CD14-positive monocyte (primary cell): Measurements from ENCODE around the gene SNX19. TPM values are rescaled to one million over a fixed set of nuclear protein-coding genes. Genes with fewer than 3 reads are reported as not detected.
A peak's percentile ranks its signal among the peaks of the same experiment; 100 is the strongest.

Experiments
- DNase-seq, 3 donors: peaks; one replicate each; pipeline ENCODE4 v3.0.0-alpha.2; 2011 to 2022
- H2AFZ ChIP-seq: 2 replicates; pipeline ENCODE4 v1.6.0; 2012; ENCODE audit warnings: mild to moderate bottlenecking, low read depth, low read length, inconsistent platforms; ENCODE audit not compliant: insufficient read depth, poor library complexity, severe bottlenecking
- H3K27ac ChIP-seq, 2 donors: 1 replicate in 1 of 2; 2 replicates in 1 of 2; pipeline ENCODE4 v1.5.1; 2012 to 2013; ENCODE audit warnings: low read length in 2 of 2, control low read depth in 1 of 2, inconsistent platforms in 1 of 2, low read depth in 1 of 2, mild to moderate bottlenecking in 1 of 2
- H3K27me3 ChIP-seq, 2 donors: one replicate each; pipeline versions ENCODE4 v1.6.0 to v1.6.1; 2011 to 2013; ENCODE audit warnings: low read length in 2 of 2; ENCODE audit not compliant: control insufficient read depth in 2 of 2, insufficient read depth in 2 of 2
- H3K36me3 ChIP-seq, 2 donors: replicated peaks in 1 of 2; 1 replicate in 1 of 2; 2 replicates in 1 of 2; pipeline versions ENCODE4 v1.5.1 to v1.6.1; 2012 to 2013; ENCODE audit warnings: low read length in 2 of 2, control low read depth in 1 of 2, inconsistent platforms in 1 of 2, mild to moderate bottlenecking in 1 of 2; ENCODE audit not compliant: insufficient read depth in 2 of 2, control insufficient read depth in 1 of 2
- H3K4me1 ChIP-seq, 2 donors: 1 replicate in 1 of 2; 2 replicates in 1 of 2; pipeline versions ENCODE4 v1.5.1 to v1.6.1; 2012 to 2013; ENCODE audit warnings: low read length in 2 of 2, control low read depth in 1 of 2, inconsistent platforms in 1 of 2, mild to moderate bottlenecking in 1 of 2, moderate library complexity in 1 of 2; ENCODE audit not compliant: insufficient read depth in 2 of 2, control insufficient read depth in 1 of 2
- H3K4me2 ChIP-seq: replicated peaks from 2 replicates; pipeline ENCODE3; 2012; ENCODE audit warnings: low read length, moderate library complexity, mild to moderate bottlenecking; ENCODE audit not compliant: poor library complexity, severe bottlenecking; ENCODE audit errors: extremely low read depth
- H3K4me3 ChIP-seq, 3 experiments: fragments of 200-600 bp in 1 of 3; sonication (generic) in 1 of 3; replicated peaks in 1 of 3; 1 replicate in 2 of 3; 2 replicates in 1 of 3; pipeline ENCODE4 v1.5.1; 2011 to 2013; ENCODE audit warnings: low read length in 3 of 3, mild to moderate bottlenecking in 3 of 3, control low read depth in 2 of 3, low read depth in 2 of 3, inconsistent platforms in 1 of 3, moderate library complexity in 1 of 3
- H3K79me2 ChIP-seq: 2 replicates; pipeline ENCODE4 v1.6.0; 2012; ENCODE audit warnings: mild to moderate bottlenecking, control low read depth, inconsistent platforms, low read length, moderate library complexity; ENCODE audit not compliant: insufficient read depth
- H3K9ac ChIP-seq: 2 replicates; pipeline ENCODE4 v1.6.0; 2017; ENCODE audit warnings: low read length, mild to moderate bottlenecking; ENCODE audit not compliant: insufficient read depth, poor library complexity, severe bottlenecking
- H3K9me3 ChIP-seq, 2 donors: replicated peaks in 1 of 2; 1 replicate in 1 of 2; 2 replicates in 1 of 2; pipeline versions ENCODE4 v1.5.1 to v1.6.1; 2012 to 2013; ENCODE audit warnings: low read length in 2 of 2, control low read depth in 1 of 2; ENCODE audit not compliant: control insufficient read depth in 1 of 2, insufficient read depth in 1 of 2
- H4K20me1 ChIP-seq: 2 replicates; pipeline ENCODE4 v1.6.0; 2012; ENCODE audit warnings: mild to moderate bottlenecking, low read length, control low read depth, moderate library complexity; ENCODE audit not compliant: insufficient read depth
- H3K27ac Mint-ChIP-seq, 7 donors: one replicate each; pipeline ENCODE4 v1.8.0; 2020; ENCODE audit warnings: mild to moderate bottlenecking in 7 of 7, mixed read lengths in 7 of 7, moderate library complexity in 6 of 7, inconsistent platforms in 2 of 7
- H3K27me3 Mint-ChIP-seq, 3 donors: one replicate each; pipeline ENCODE4 v1.8.0; 2021 to 2022; ENCODE audit warnings: low read depth in 3 of 3, mild to moderate bottlenecking in 3 of 3, mixed read lengths in 3 of 3, moderate library complexity in 3 of 3, inconsistent platforms in 1 of 3
- H3K36me3 Mint-ChIP-seq, 2 donors: one replicate each; pipeline ENCODE4 v1.8.0; 2020; ENCODE audit warnings: mixed read lengths in 2 of 2, inconsistent platforms in 1 of 2, mild to moderate bottlenecking in 1 of 2
- H3K4me1 Mint-ChIP-seq: one replicate; pipeline ENCODE4 v1.8.0; 2020; ENCODE audit warnings: mild to moderate bottlenecking, mixed read lengths
- H3K4me3 Mint-ChIP-seq, 2 donors: one replicate each; pipeline ENCODE4 v1.8.0; 2020; ENCODE audit warnings: mild to moderate bottlenecking in 2 of 2, mixed read lengths in 2 of 2, moderate library complexity in 1 of 2
- H3K9me3 Mint-ChIP-seq, 7 donors: one replicate each; pipeline ENCODE4 v1.8.0; 2020 to 2022; ENCODE audit warnings: mixed read lengths in 7 of 7, mild to moderate bottlenecking in 6 of 7, moderate library complexity in 6 of 7, inconsistent platforms in 2 of 7
- CTCF ChIP-seq: fragments of 200-600 bp; IDR thresholded peaks from one replicate; pipeline ENCODE4 v1.8.0; 2022; ENCODE audit warnings: antibody characterized with exemption, mild to moderate bottlenecking
- WGBS: methylation state at CpG from one replicate; pipeline ENCODE4 v1.1.5; 2013; ENCODE audit warnings: missing lambda C conversion rate; ENCODE audit not compliant: insufficient coverage; 5-methylcytosine and 5-hydroxymethylcytosine counted together
- intact Hi-C, 2 donors: fragments of 100-400 bp; cut with micrococcal nuclease; formaldehyde crosslinking; loops; one replicate each; pipeline versions ENCODE4 v1.15.0 to v1.15.1; 2023
- polyA plus RNA-seq, 3 donors: library from polyadenylated mRNA; depleted of rRNA in 1 of 3; unstranded in 2 of 3; stranded (reverse) in 1 of 3; fragments of 300-500 nt in 2 of 3; fragments of >200 nt in 1 of 3; fragmentation: Illumina TruSeq in 2 of 3; gene quantifications; 1 replicate in 2 of 3; 2 replicates in 1 of 3; pipeline ENCODE4 v1.2.3, GENCODE V29; 2012 to 2021

Gene SNX19
- polyA plus RNA-seq, 3 donors, result 13.6 to 23.3 (median 17.6) TPM

- no peaks in the 10 kb centered on the region for H3K4me1 ChIP-seq
- H3K27me3 ChIP-seq, result no peaks in the 10 kb centered on the region
- H3K27ac Mint-ChIP-seq, result no peak overlapping the region
- no peaks in the 10 kb centered on the region for H4K20me1 ChIP-seq
- H3K9ac ChIP-seq, result no peak overlapping the region
- no peak for TF ChIP-seq CTCF
- intact Hi-C loops, result no loop called here
- 94% methylated on average over 5 of the region's 5 CpGs for WGBS
- H3K9me3 Mint-ChIP-seq, result no peaks in the 10 kb centered on the region
- no peak overlapping the region for H3K4me2 ChIP-seq
- DNase-seq, result no peak
- no peaks in the 10 kb centered on the region for H3K4me1 Mint-ChIP-seq
- no peak overlapping the region for H3K27ac ChIP-seq
- no peak overlapping the region for H2AFZ ChIP-seq
- no peaks in the 10 kb centered on the region for H3K9me3 ChIP-seq
- H3K4me3 Mint-ChIP-seq, result no peak overlapping the region
- H3K36me3 ChIP-seq, result peaks cover 88 to 97% of the 10 kb centered on the region in 2 donors
- peaks cover 88 to 96% of the 10 kb centered on the region in 2 donors for H3K36me3 Mint-ChIP-seq
- H3K79me2 ChIP-seq, result no peaks in the 10 kb centered on the region
- H3K27me3 Mint-ChIP-seq, result no peaks in the 10 kb centered on the region
- no peak overlapping the region for H3K4me3 ChIP-seq
Observed at GRCh38 chr11:130882138-130882551, 34.1 kb downstream of the SNX19 start.

DNA sequence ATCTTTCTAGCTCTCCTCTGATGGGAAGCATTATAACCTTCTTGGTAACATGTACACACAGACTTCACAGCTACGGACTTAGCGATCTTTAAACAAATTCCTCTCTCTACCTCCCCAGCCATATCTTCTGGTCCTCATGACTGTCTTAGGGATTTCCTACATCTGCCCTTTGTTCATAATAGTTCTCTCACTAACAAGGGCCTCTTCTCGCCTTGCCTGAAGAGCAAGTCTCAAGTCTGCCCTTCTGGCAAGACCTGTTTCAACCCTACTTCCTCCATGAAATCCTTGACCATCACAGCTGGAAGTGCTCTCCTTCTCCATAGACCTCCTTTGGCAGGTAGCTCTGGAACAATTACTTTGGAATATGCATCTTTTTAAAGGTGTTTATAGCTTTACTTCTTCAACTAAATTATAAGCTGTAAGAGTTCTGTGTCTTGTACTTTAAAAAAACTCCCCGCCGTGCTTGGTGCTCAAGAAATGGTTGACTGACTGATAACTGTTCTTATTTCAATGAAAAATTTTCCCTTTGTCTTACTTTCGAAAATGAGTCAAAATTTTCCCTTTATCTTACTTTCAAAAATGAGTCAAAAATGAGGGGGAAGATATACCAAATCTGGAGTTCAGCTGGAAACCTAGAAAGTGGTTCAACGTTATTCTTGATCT lies 34.7 kb downstream of the SNX19 start:
- no peak for DNase-seq
- H3K27me3 ChIP-seq, result no peaks in the 10 kb centered on the region
- no peak overlapping the region for H3K4me2 ChIP-seq
- no peak overlapping the region for H3K27ac ChIP-seq
- no peaks in the 10 kb centered on the region for H3K4me1 ChIP-seq
- H3K9ac ChIP-seq, result no peak overlapping the region
- no peaks in the 10 kb centered on the region for H3K27me3 Mint-ChIP-seq
- peaks cover 90 to 97% of the 10 kb centered on the region in 2 donors for H3K36me3 ChIP-seq
- no peaks in the 10 kb centered on the region for H3K79me2 ChIP-seq
- no peaks in the 10 kb centered on the region for H3K9me3 Mint-ChIP-seq
- H3K27ac Mint-ChIP-seq, result peak overlapping the region in 1 of 7 donors; percentile 50
- no peak overlapping the region for H3K4me3 ChIP-seq
- 100% methylated on average over 2 of the region's 7 CpGs for WGBS
- H3K36me3 Mint-ChIP-seq, result peaks cover 90 to 97% of the 10 kb centered on the region in 2 donors
- intact Hi-C loops, result no loop called here
- no peak overlapping the region for H3K4me3 Mint-ChIP-seq
- H3K9me3 ChIP-seq, result no peaks in the 10 kb centered on the region
- no peak overlapping the region for H2AFZ ChIP-seq
- no peaks in the 10 kb centered on the region for H3K4me1 Mint-ChIP-seq
- no peaks in the 10 kb centered on the region for H4K20me1 ChIP-seq
- TF ChIP-seq CTCF, result no peak
